Esophagus squamous epithelium (tissue), 5 donors: ENCODE data around the gene AMN. TPM values are rescaled to one million over a fixed set of nuclear protein-coding genes. Genes with fewer than 3 reads are reported as not detected.

Experiments used
- DNase-seq: peaks from one replicate; lab custom pipeline; 2025; lab: John Stamatoyannopoulos, UW
- H3K27ac ChIP-seq, 4 donors: fragments of 200-600 bp; sonication (generic); one replicate each; pipeline ENCODE4 v1.5.1; 2016 to 2019; ENCODE audit warnings: mild to moderate bottlenecking in 1 of 4
- H3K27me3 ChIP-seq, 4 donors: fragments of 200-600 bp; sonication (generic); 1 replicate in 3 of 4; 2 replicates in 1 of 4; pipeline versions ENCODE4 v1.5.1 to v1.6.0; 2017 to 2021; ENCODE audit warnings: antibody characterized with exemption in 1 of 4
- H3K36me3 ChIP-seq, 3 donors: fragments of 200-600 bp; sonication (generic); one replicate each; pipeline ENCODE4 v1.5.1; 2016 to 2019
- H3K4me1 ChIP-seq, 3 donors: fragments of 200-600 bp; sonication (generic); one replicate each; pipeline ENCODE4 v1.5.1; 2017 to 2019
- H3K4me3 ChIP-seq, 4 donors: fragments of 200-600 bp; sonication (generic); 1 replicate in 3 of 4; 2 replicates in 1 of 4; pipeline ENCODE4 v1.5.1; 2016 to 2019; ENCODE audit warnings: mild to moderate bottlenecking in 2 of 4, moderate library complexity in 1 of 4
- H3K9me3 ChIP-seq, 3 donors: fragments of 200-600 bp; sonication (generic); one replicate each; pipeline ENCODE4 v1.5.1; 2016 to 2019
- POLR2A ChIP-seq, 4 donors: fragments of 450-650 bp; IDR thresholded peaks; one replicate each; pipeline ENCODE4 v1.6.1; 2017; ENCODE audit warnings: antibody characterized with exemption in 4 of 4, mild to moderate bottlenecking in 4 of 4, moderate library complexity in 3 of 4
- WGBS, 2 donors: methylation state at CpG; one replicate each; pipeline ENCODE4 v1.1.5; 2018; 5-methylcytosine and 5-hydroxymethylcytosine counted together
- intact Hi-C: fragments of 100-400 bp; cut with DNase I; formaldehyde crosslinking; loops from one replicate; pipeline ENCODE4 v1.15.0; 2022
- total RNA-seq, 4 donors: library from RNA; depleted of rRNA; stranded (reverse); fragments of >200 nt; gene quantifications; one replicate each; pipeline ENCODE4 v1.1.0, GENCODE V29; 2016
- TF ChIP-seq, protein P1 (sequence below), 6 experiments: fragments of 450-650 bp in 4 of 6; fragments of 200-600 bp in 2 of 6; sonication (generic) in 2 of 6; IDR thresholded peaks; one replicate each; pipeline ENCODE4 v1.5.1; 2016 to 2019; ENCODE audit warnings: antibody characterized with exemption in 6 of 6, mild to moderate bottlenecking in 4 of 6, moderate library complexity in 4 of 6
- donor health status: DM: yes; HTN: yes; CAD: no.

Gene AMN
- total RNA-seq, 4 donors from 2014 or later: 7.6 to 24.0 (median 19.7) TPM

DNA sequence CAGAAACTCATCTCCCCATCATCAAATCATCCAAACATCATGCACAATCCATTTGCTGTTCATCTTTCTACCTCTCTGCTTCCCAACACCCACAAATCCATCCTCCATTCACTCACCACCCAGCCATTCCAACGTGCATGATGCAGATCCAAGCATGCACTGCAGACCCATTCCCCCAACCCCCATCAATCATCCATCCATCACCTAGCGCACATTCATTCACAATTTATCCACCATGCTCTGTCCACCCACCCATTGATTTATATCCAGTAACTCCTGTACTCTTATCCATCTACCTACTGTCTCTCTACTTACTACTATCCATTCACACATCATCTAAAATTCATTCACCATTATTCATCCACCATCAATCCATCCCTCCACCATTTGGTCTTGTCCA is 4.0 kb upstream of the AMN start:
- Histone ChIP-seq H3K27me3 (peaks cover 0 to 23% (median 2%) of the 10 kb centered on the region in 4 donors), H3K4me3 (no peak overlapping the region), H3K4me1 (peaks cover 8 to 12% (median 10%) of the 10 kb centered on the region in 3 donors), H3K27ac (no peak overlapping the region), H3K36me3 (no peaks in the 10 kb centered on the region), H3K9me3 (no peaks in the 10 kb centered on the region)
- WGBS, 2 donors: 53 to 54% methylated on average over 2 of the region's 2 CpGs
- intact Hi-C loops: no loop called here
- no peak for TF ChIP-seq POLR2A (IDR thresholded peaks at IDR 0.05)
- TF ChIP-seq, protein P1, sequence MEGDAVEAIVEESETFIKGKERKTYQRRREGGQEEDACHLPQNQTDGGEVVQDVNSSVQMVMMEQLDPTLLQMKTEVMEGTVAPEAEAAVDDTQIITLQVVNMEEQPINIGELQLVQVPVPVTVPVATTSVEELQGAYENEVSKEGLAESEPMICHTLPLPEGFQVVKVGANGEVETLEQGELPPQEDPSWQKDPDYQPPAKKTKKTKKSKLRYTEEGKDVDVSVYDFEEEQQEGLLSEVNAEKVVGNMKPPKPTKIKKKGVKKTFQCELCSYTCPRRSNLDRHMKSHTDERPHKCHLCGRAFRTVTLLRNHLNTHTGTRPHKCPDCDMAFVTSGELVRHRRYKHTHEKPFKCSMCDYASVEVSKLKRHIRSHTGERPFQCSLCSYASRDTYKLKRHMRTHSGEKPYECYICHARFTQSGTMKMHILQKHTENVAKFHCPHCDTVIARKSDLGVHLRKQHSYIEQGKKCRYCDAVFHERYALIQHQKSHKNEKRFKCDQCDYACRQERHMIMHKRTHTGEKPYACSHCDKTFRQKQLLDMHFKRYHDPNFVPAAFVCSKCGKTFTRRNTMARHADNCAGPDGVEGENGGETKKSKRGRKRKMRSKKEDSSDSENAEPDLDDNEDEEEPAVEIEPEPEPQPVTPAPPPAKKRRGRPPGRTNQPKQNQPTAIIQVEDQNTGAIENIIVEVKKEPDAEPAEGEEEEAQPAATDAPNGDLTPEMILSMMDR (IDR thresholded peaks at IDR 0.05): no peak
- no peak for DNase-seq

DNA sequence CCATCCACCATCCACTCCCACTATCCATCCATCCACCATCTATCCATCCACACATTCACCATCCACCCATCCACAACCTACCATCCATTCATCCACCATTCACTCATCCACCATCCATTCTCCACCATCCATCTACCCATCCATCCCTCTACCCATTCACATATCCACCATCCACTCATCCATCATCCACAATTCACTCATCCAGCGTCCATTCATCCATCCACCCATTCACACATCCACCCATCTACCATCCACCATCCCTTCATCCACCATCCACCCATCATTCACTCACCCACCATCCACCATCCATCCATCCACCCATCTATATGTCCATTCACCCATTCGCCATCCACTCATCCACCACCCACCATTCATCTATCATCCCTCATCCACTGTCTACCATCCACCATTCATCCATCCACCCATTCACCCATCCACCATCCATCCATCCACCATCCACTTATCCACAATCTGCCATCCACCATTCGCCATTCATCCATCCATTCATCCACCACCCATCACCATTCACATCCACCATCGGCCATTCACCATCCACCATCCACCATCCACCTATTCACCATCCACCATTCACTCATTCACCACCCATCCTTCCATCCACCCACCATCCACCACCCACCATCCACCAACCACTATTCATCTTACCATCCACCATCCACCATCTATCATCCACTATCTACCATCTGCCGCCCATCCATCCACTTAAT is 2.0 kb upstream of the AMN start:
- Histone ChIP-seq H3K9me3 (no peaks in the 10 kb centered on the region), H3K4me1 (peaks cover 11 to 17% (median 14%) of the 10 kb centered on the region in 3 donors), H3K27ac (no peak overlapping the region), H3K36me3 (no peaks in the 10 kb centered on the region), H3K27me3 (peaks cover 0 to 43% (median 8%) of the 10 kb centered on the region in 4 donors), H3K4me3 (no peak overlapping the region)
- intact Hi-C loops: loop anchor here (10.0 kb wide), 1 partner anchor 226 kb away; no protein-coding TSS in a partner anchor
- 91 to 96% methylated on average over 5 of the region's 5 CpGs for WGBS, 2 donors
- TF ChIP-seq POLR2A (IDR thresholded peaks at IDR 0.05): no peak
- TF ChIP-seq, protein P1 (IDR thresholded peaks at IDR 0.05): no peak
- DNase-seq: no peak

DNA sequence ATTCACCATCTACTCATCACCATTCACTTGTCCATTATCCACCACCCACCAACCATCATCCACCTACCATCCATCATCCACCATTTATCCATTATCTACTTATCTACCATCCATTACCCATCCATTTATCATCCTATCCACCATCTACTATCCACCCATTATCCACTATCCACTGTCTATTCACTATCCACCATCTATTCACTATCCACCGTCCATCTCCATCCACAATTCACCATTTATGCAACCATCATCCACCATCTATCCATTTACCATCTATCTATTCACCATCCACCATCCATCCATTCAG is 1.5 kb upstream of the AMN start:
- H3K4me3 ChIP-seq: no peak overlapping the region
- H3K36me3 ChIP-seq: no peaks in the 10 kb centered on the region
- intact Hi-C loops: loop anchor here (10.0 kb wide), 1 partner anchor 226 kb away; no protein-coding TSS in a partner anchor
- H3K27me3 ChIP-seq: peaks cover 0 to 48% (median 8%) of the 10 kb centered on the region in 4 donors
- TF ChIP-seq, protein P1 (IDR thresholded peaks at IDR 0.05): no peak
- no peak for TF ChIP-seq POLR2A (IDR thresholded peaks at IDR 0.05)
- no peak for DNase-seq
- no peak overlapping the region for H3K27ac ChIP-seq
- H3K9me3 ChIP-seq: no peaks in the 10 kb centered on the region
- H3K4me1 ChIP-seq: peaks cover 11 to 17% (median 14%) of the 10 kb centered on the region in 3 donors
- 100% methylated on average over 1 of the region's 1 CpG for WGBS, 2 donors

DNA sequence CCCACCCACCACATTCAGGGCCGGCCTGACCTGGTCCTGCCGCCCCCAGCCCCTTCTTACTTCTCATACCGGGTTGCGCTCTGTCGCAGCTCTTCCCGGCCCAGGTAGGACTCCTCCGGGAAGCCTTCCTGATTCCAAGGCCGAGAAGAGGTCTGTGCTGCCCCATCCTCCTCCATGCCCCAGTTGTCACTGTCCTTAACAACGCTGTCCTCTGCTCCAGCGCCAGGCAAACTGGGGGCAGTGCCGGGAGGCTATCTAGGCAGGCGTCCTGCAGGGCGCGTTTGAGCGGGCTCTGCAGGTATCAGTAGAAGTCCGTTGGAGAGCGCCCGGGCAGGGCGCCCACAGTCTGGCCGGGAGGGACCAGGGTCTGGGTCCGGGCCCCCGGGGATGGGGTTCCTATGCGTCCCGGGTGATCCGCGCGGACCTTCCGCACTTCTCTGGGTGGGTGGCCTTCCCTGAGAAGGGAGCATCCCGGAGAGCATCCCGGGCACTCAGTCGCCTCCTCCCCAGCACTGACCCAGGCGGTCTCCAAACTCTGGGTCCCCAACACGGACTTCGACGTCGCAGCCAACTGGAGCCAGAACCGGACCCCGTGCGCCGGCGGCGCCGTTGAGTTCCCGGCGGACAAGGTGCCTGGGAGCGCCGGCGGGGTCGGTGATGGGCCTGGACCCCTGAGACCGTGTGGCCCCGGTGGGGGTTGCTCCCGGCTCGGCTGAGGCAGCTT is 900 bp downstream of the AMN start:
- Histone ChIP-seq H3K27me3 (peaks cover 0 to 62% (median 8%) of the 10 kb centered on the region in 4 donors), H3K4me3 (peak overlapping the region; percentile 11 to 53 (median 32)), H3K4me1 (peaks cover 14 to 36% (median 22%) of the 10 kb centered on the region in 3 donors), H3K9me3 (no peaks in the 10 kb centered on the region), H3K36me3 (no peaks in the 10 kb centered on the region), H3K27ac (no peak overlapping the region)
- TF ChIP-seq, protein P1 (IDR thresholded peaks at IDR 0.05): no peak
- no peak for TF ChIP-seq POLR2A (IDR thresholded peaks at IDR 0.05)
- 9 to 16% methylated on average over 10 to 17 of the region's 53 CpGs for WGBS, 2 donors
- no peak for DNase-seq
- intact Hi-C loops: loop anchor here (10.0 kb wide), 1 partner anchor 229 kb away; no protein-coding TSS in a partner anchor
